ENCODE measurements around the gene CLPTM1. TPM values are rescaled to one million over a fixed set of nuclear protein-coding genes. Genes with fewer than 3 reads are reported as not detected.
A peak's percentile ranks its signal among the peaks of the same experiment; 100 is the strongest.

Gene CLPTM1
- total RNA-seq, 1 experiment from 2014 or later: 138 TPM

DNA sequence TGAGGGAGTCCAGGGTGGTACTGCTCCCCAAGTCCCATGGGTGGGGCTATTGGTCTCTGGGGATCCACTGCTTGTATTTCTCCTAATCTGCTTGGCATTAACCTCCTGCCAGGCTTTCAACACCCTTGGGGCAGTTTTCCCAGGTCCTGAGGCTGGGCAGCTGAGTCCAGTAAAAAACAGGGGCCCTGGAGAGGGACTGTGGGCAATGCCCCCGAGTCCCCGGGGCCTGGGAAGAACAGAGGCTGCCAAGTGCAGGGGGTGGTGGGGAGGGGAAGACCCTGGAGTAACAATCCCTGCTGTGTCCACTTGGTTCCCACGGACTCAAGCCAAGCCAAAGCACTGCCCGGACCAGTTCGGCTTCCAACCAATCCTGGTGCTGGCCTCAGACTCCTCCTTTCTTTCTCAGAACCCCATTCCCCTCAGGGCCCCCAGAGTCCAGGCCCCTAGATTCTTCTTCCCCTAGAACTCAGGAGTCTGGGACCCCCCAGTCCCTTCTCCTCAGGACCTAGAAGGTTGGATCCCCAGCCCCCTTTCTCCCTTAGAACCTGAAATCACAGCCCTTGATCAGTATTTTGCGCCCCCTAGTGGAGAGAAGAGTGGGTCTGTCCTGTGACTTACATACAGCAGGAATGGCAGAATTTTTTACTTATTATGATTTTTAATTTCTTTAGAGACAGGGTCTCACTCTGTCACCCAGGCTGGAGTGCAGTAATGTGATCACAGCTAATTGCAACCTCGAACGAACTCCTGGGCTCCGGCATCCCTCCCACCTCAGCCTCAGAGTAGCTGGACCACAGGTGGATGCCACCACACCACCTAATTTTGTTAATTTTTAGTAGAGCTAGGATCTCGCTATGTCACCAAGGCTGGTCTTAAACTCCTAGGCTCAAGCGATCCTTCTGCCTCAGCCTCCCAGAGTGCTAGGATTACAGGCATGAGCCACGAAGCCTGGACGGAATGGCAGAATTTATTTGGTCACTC lies 3.7 kb upstream of the CLPTM1 start:
- TF ChIP-seq CTCF (conservative IDR thresholded peaks at IDR 0.05; ENCODE audit: low read depth, low read length) (peak; percentile 90), EZH2 (IDR thresholded peaks at IDR 0.05; ENCODE audit: borderline replicate concordance, low read depth, low read length, poor library complexity, severe bottlenecking) (no peak)
- POLR2A ChIA-PET (ENCODE audit: low non-redundant PET): no interaction called here
- no peak overlapping the region for H3K27ac ChIP-seq (ENCODE audit: low read depth, low read length, poor library complexity, severe bottlenecking)
- no peaks in the 10 kb centered on the region for H3K9me3 ChIP-seq (ENCODE audit: low read depth, low read length, poor library complexity, severe bottlenecking)
- peak; percentile 87 for DNase-seq (ENCODE audit: low spot score)
- BruUV-seq (replicated peaks): no TSS peak
- CTCF ChIA-PET: interaction anchor here (0.6 to 0.9 kb wide), 3 partner anchors 41 to 228 kb away, joined by 3 to 10 read pairs (median 7); no protein-coding TSS in a partner anchor
- H3K4me3 ChIP-seq (ENCODE audit: low read depth, low read length, poor library complexity, severe bottlenecking): no peak overlapping the region
- intact Hi-C loops (cut with micrococcal nuclease; ENCODE audit: unreplicated experiment): loop anchor here (2.0 to 10.0 kb wide), 4 partner anchors 47 to 267 kb away; partner anchors contain the start of gene APOE
- peaks cover 14% of the 10 kb centered on the region for H3K4me1 ChIP-seq (ENCODE audit: insufficient read depth, low read length, poor library complexity, severe bottlenecking)
- no peaks in the 10 kb centered on the region for H3K27me3 ChIP-seq (replicated peaks; ENCODE audit: insufficient read depth, low read depth, low read length, poor library complexity)
- H3K36me3 ChIP-seq (ENCODE audit: insufficient read depth, low read length, poor library complexity, severe bottlenecking): no peaks in the 10 kb centered on the region

DNA sequence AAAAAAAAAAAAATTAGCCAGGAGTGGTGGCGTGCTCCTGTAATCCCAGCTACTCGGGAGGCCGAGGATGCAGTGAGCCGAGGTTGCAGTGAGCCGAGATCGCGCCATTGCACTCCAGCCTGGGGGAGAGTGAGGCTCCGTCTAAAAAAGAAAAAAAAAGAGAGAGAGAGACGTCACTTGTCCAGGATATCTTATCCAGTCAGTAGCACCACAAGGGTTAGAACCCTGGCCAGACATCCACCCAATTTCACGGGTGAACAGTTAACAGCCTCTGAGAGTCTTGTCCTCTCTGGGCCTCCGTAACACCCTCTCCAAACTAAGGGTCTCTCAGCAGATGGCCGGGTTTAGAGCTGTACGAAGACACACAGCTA lies 917 bp upstream of the CLPTM1 start:
- Histone ChIP-seq H3K27me3 (replicated peaks; ENCODE audit: insufficient read depth, low read depth, low read length, poor library complexity) (no peaks in the 10 kb centered on the region), H3K27ac (ENCODE audit: low read depth, low read length, poor library complexity, severe bottlenecking) (peak overlapping the region; percentile 90), H3K4me1 (ENCODE audit: insufficient read depth, low read length, poor library complexity, severe bottlenecking) (peaks cover 15% of the 10 kb centered on the region), H3K9me3 (ENCODE audit: low read depth, low read length, poor library complexity, severe bottlenecking) (no peaks in the 10 kb centered on the region), H3K36me3 (ENCODE audit: insufficient read depth, low read length, poor library complexity, severe bottlenecking) (no peaks in the 10 kb centered on the region), H3K4me3 (ENCODE audit: low read depth, low read length, poor library complexity, severe bottlenecking) (peak overlapping the region; percentile 99)
- intact Hi-C loops (cut with micrococcal nuclease; ENCODE audit: unreplicated experiment): loop anchor here (5.0 to 10.0 kb wide), 3 partner anchors 172 to 269 kb away; no protein-coding TSS in a partner anchor
- no peak for DNase-seq (ENCODE audit: low spot score)
- ChIA-PET CTCF (no interaction called here), POLR2A (ENCODE audit: low non-redundant PET) (no interaction called here)
- no peak for TF ChIP-seq CTCF (conservative IDR thresholded peaks at IDR 0.05; ENCODE audit: low read depth, low read length)
- TF ChIP-seq EZH2 (IDR thresholded peaks at IDR 0.05; ENCODE audit: borderline replicate concordance, low read depth, low read length, poor library complexity, severe bottlenecking): no peak
- BruUV-seq (replicated peaks): no TSS peak

DNA sequence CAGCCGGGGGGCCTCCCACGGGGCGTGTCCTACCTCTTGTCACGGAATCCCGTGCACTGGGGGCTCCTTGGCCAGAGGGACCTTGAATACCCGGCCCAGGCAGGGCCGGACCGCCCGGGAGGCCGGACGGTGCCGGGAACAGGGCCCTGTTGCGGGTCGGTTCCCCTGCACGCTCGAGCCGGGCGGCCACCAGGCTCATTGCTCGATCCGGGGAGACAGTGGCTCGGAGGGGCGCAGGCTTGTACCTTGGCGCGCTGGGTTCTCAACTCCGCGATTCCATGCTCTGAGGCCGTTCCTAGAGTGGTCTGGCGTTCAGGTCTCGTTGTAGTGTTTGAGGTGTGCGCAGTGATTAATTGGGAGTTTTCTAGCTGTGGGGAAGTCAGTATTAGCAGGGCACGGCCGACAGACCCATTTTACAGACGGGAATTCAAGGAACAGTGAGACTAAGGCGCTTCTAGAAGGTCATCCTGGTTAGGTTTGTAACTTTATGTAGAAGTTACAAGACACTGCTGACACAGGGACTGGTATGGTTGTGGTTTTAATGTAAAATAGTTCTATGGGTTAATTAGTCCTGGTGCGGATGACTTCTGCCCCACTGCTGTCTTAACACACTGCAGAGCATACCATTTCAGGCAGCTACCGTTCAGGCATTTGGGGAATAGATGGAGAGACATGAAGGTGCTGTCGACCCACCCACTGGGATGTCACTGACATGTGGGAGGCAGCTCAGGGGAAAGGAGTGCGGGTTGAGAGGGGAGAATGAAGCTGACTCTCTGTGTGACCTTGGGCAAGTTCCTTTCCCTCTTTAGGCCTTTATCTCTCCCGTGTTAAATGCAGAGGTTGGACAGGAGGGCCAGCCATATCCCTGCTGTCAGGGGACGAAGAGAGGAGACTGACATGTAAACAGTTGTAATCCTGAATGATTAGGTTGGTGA lies 592 bp downstream of the CLPTM1 start:
- Histone ChIP-seq H3K36me3 (ENCODE audit: insufficient read depth, low read length, poor library complexity, severe bottlenecking) (no peaks in the 10 kb centered on the region), H3K9me3 (ENCODE audit: low read depth, low read length, poor library complexity, severe bottlenecking) (no peaks in the 10 kb centered on the region), H3K4me1 (ENCODE audit: insufficient read depth, low read length, poor library complexity, severe bottlenecking) (peaks cover 15% of the 10 kb centered on the region), H3K27ac (ENCODE audit: low read depth, low read length, poor library complexity, severe bottlenecking) (peak overlapping the region; percentile 90), H3K27me3 (replicated peaks; ENCODE audit: insufficient read depth, low read depth, low read length, poor library complexity) (no peaks in the 10 kb centered on the region), H3K4me3 (ENCODE audit: low read depth, low read length, poor library complexity, severe bottlenecking) (peak overlapping the region; percentile 99)
- intact Hi-C loops (cut with micrococcal nuclease; ENCODE audit: unreplicated experiment): loop anchor here (10.0 kb wide), 1 partner anchor 271 kb away; no protein-coding TSS in a partner anchor
- TSS peak; percentile 38 for BruUV-seq (replicated peaks)
- TF ChIP-seq EZH2 (IDR thresholded peaks at IDR 0.05; ENCODE audit: borderline replicate concordance, low read depth, low read length, poor library complexity, severe bottlenecking) (no peak), CTCF (conservative IDR thresholded peaks at IDR 0.05; ENCODE audit: low read depth, low read length) (no peak)
- CTCF ChIA-PET: no interaction called here
- no peak for DNase-seq (ENCODE audit: low spot score)
- POLR2A ChIA-PET (ENCODE audit: low non-redundant PET): interaction anchor here (0.6 kb wide), 1 partner anchor 533 kb away, joined by 3 read pairs; no protein-coding TSS in a partner anchor

Measured in A673 (cell line).